DMS79 treated with DMSO at 0.1 percent for 48 hours (cell line): ENCODE measurements around the gene DAB1.
"Not testable (repeated sequence)": the region's sequence is repeated elsewhere in the genome, so short reads cannot be mapped to it uniquely, and the experiment has no call there.

Source experiments
- DNase-seq: peaks from one replicate; lab custom pipeline; 2025; lab: John Stamatoyannopoulos, UW

DAB1 gene

DNA sequence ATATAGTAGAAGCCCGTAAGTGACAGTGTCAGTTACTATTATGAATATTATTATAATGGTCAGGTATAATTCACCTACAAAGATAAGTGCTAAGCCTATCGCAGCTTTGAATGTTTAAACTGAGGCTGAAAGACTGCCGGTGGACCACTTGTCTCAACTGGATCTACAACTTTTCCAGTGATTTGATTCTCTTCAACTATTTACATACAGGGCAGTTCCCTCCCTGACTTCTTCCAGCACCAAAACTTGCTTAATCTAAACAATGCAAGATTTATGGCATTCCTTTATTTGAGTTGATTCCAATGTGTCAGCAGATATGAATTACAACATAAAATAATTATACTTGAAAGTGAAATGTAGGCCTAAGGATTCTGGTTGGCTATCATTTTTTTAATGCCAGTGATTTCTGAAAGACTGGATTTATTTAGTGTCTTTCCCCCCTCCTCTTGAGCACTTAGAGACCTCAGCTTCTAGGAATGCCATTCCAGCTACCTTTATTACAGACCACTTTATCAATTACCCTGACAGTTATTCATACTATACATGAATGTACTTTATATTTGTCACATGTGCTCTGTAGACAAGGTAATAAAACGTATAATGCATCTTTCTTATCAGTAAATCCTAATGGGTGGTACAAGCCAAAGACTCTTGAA is 304.8 kb downstream of the DAB1 start:
- DNase-seq, result no peak

DNA sequence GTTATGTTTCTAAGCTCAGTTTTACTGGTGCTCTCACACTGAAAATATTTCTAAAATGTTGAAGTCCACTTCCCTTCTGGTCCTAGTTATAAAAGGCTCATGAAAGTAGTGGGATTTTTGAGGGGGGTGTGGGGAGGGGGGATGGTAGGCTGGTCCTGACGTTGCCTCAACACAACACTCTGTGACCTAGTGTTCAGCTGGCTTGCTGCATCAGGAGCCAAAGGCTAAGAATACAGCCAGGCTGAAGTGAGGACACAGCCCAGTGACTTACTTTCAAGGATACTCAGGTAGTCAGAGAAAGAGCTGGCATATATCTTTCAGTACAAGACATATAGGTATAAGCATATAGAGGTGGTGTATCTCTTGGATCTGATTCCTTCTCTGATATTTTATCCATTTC is 306.1 kb downstream of the DAB1 start:
- no peak for DNase-seq

DNA sequence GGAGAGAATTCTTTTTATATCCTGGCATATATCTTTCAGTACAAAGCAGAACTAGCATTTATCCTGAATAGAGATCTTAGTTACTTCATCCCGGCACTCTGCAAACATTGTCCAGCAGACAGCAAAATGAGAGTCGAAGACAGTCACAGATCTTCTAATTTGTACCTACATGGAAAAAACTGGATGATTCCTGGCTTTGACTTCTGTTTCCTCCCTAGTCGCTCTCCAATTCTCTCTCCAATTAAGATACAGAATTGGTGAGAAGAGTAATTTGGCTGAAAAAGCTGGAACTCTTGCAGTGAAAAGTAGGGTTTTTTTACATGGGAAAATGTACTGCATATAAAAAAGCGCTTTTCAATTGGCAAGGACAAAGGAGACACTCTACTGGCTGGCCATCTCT is 307.0 kb downstream of the DAB1 start:
- DNase-seq, result no peak

DNA sequence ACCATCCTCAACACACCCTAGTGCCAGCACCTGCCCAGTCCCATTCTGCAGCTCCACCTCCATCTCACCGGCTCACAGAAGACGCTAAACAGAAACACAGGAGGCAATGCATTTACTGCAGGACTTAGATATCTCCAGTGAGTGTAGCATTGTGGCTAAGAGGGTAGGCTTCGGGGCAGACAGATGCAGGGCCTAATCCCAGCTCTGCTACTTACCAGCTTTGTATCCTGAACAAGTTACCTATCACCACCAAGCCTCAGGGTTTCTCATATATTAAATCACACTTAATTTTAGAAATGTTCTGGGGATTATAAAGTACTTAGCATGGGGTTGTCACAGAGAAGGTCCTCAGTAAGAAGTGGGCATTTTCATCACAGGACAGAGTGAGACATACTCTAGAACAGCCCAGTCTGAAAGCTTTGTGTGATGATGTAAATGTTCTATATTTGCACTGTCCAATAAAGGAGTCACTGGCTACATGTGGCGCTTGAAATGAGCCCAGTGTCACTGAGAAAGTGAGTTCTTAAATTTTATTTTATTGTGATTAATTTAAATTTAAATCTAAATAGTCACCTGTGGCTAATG is 308.7 kb downstream of the DAB1 start:
- no peak for DNase-seq

DNA sequence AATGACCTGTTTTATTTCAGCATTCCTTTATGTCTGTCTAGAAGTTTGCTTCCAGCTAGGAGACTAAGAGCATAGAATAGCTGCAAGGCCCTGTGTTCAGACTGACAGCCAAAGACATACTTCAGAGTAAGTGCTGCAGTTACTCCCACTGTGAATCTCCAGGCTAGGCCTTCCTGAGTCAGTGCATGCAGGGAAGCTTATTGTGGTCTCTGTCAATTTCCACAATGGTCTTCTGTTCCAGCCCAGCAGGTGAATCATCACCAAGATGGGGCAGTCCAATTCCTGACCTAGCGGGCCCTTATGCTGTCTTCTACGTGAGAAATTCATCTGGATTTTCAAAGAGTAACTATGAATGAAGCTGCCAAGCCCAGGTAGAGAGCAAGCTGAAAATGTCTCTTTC is 311.7 kb downstream of the DAB1 start:
- DNase-seq, result no peak

DNA sequence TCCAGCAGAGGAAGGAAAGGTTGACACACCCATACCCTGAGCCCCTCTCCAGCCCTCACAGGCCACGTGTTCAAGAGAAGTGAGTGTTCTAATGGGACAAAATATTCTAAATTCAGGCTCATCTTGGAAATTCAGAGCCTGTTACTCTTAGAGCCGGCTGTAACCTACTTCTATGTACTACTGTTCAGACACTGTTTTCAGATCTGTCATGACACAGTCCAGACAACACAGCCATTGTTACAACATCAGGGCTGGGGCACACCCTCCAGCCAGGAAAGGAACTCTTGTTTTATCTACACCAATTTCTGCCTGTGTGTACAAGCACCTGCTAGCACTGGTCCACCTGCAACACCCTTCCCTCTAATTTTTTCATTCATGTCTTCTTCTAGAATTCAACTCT is 312.7 kb downstream of the DAB1 start:
- DNase-seq, result no peak

DNA sequence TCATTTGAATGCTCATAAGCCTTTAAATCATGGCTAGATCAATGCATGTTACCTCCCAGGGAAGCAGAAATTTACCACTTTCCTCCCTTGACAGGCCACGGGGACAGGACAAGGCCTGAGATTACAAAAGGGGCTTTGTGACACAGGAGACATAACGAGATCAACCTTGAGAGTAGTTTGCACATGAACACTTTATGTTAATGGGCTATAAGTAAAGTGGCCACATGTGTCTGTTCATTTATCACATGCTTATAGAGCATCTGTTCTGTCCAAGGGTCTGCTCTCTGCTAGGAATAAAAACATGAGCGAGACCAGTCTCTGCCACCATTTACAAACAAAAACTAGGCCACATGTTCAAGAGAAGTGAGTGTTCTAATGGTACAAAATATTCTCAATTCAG is 314.0 kb downstream of the DAB1 start:
- no peak for DNase-seq

DNA sequence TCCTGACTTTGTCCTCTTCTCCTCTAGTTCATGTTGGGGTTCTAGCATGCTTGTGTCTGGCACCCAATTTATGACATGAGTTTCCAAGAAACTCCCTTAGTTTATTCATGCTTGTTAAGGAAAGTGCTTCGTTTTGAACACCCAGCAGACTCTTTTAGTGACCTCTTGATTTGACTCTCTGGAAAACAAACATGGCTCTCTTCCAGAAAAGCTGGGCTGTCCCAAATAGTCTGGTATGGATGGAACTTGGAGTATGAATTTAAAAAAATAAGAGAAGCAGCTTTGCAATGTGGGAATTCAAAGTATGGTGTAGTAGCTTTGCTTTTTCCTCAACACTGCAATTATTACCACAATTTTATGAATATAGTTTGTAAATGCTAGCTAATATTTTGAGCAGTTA is 314.6 kb downstream of the DAB1 start:
- no peak for DNase-seq

DNA sequence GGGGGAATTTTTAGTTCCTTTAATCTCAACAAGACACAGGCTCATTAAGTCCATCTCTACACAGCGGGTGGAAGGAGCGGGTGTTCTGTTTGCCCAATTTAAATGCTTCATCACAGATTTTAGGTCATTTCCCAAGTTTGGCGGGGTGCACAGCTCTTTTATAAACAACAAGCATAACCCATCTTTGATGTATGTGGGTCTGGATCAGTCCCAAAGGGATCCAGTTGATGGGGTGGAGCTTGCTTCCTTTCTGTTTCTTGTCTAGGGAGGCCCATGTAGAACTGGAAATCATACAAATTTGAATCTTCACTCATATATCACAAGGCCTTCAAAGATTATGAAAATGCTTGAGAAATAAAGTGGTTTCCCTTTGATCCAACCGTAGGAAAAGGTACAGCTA is 317.6 kb downstream of the DAB1 start:
- no peak for DNase-seq

DNA sequence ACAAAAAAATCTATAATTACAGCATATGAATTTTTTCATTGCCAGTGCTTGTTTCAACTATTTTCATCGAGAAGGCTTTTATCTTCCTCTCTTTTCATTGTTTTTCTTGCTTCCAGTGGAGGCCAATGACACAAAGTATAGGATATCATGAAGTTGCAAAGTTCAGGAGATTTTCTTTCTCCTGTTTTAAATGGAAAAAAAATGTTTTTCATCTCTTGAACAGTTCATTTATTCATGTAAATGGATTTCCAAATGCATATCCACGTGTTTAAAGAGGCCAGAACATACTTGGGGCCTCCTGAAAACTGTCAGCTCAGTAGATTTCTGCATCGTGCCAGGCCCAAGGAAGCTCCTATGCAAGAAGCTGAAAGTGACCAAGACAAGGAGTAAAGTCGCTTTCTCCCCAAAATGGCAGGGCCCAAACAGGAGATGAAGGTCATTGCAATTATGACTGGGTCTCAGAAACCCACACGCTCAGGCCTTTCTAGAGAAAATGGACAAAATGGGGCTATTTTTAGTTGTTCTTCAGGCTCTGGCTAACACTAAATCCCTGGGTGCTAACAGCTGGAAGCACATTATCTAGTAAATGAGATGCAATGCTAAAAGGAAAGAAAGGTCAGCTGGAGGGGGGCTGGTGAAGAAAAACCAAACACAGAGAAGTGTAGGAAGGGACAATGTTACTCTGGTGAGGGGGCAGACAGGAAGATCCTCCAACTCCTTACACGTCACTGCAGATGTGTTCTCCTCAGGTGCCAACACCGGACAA is 321.1 kb downstream of the DAB1 start:
- no peak for DNase-seq

DNA sequence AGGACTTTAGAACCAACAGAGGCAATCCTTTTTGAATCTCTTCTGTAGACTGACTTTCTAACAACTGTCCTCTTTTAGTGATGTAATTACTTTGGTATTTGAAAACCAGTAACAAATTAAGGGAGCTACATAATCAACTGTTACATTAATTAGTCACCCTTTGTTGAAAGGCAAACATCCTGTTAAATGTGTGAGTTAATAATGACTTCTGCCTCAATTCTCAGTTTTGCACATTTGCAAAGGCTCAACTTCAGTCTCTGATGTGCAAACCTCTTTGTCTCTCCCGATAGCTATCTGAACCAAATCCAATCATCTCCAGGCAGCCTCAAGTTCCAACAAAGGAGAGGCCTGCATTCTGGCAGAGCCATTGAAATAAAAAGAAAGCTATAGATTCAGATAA is 322.7 kb downstream of the DAB1 start:
- no peak for DNase-seq

DNA sequence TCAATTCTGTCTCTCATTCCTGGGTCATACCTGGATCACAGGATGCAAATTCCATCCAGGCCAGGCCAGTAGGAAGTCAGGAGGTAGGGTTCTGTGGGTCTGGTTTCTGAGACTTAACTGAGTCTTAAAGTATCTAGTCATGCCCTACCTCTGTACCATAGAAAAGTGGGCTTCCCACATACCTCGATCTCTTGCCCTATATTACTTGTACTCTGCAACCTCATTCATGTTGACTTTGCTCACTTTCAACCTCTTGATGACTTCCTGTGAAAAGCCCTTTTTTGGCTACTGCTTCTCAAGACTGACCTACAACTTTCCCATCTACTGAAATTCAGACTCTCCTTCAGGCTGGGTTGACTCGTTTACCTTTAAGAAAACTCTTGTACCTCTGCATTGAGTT is 329.1 kb downstream of the DAB1 start:
- DNase-seq, result no peak

DNA sequence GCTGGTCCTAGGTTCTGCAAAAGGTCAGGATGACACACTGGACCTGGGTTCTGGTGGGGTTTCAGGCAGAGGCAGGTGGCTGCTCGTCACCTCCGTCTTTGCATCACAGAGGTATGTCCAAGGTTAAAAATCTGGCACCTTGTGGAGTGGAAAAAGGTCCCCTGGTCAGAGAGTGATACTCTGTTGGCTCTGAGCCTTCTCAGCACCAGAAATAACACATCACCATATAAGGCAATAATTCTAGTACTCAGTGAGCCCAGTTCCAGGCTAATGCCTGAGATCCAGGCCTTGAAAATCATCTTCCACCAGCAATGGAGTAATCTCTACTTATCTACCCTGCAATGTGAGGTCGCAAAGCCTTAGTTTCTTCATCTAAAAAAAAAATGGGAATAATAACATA is 330.7 kb downstream of the DAB1 start:
- DNase-seq, result no peak

DNA sequence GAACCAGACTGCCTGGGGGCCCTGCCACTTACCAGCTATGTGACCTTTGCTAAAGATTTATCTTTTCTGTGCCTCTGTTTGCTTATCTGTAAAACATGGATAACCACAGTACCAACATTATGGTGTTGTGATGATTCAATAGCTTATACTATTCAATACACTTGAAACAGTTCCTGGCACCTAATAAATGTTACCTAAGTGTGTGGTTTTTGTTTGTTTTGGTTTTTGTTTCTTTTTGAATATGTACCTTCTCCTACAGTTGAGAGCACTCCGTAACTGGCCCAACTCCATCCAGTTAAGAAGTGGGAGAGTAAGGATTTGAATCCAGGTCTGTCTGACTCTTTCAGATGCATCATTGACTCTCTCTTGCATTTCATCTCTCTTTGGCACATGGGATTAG is 332.2 kb downstream of the DAB1 start:
- no peak for DNase-seq

DNA sequence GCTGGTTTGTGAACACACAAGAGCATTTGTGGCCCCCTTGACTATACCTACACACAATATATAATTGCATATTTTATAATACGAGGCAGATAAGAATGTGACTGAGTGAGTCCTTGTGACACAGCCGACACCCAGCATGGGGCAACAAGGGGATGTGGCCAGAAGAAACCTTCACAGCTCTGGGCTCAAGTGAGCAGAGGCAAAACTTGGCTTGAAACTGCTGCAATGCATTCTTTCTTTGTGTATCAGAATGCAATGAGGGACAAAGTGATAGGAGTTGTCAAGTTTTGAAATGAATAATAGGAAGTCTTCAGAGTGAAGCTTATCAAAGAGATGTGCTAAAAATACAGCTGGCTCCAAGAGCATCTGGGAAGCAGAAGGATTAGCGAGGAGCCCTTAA is 334.0 kb downstream of the DAB1 start:
- DNase-seq, result no peak

DNA sequence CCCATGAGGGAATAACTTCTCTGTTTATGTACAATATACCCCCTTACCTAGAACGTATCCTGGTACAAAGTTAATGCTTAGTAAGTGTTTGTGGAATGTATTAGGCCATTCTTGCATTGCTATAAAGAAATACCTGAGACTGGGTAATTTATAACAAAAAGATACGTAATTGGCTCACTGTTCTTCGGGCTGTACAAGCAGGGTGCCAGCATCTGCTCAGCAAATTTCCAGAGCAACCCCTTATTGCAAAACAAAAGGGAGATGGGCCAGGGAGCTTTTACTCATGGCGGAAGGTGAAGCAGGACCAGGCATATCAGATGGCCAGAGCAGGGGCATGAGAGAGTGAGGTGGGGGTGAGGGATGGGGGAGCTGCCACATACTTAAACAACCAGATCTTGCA is 334.6 kb downstream of the DAB1 start:
- no peak for DNase-seq

DNA sequence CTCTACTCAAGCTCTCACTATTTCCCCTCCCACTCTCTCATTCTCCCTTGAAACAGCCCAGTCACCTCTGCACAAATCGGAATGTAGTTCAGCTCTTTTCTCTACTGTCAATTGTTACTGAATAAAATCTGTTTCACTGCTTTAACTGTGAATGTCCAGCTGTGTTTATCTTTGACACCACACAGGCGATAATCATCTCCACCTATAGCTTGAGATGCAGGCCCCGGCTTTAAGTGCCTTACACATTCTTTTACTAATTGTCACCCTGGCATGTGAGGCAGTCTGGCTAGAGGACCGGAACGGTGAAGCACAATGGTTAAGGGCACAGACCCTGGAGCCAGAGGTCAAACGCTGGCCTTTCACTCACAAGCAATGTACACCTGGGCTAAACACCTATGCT is 335.2 kb downstream of the DAB1 start:
- DNase-seq, result no peak

DNA sequence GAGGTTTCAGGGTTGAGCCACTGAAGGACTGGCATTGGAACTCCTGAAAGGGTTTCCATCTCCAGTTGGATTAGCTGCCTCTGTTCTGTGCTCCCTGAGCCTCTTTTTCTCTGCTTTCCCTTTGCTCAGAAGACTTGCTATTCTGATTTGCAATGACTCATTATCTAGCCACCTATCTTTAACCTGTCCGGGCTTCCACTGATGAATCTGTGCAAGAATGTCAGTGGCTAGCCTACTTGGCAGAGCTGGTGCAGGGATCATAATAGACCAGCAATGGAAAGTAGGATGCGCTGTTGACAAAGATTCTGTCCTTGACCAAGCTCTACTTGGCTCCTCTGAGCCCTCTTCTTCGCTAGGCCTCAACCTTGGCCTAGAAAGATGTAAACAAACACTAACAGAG is 336.2 kb downstream of the DAB1 start:
- not testable (repeated sequence) for DNase-seq

DNA sequence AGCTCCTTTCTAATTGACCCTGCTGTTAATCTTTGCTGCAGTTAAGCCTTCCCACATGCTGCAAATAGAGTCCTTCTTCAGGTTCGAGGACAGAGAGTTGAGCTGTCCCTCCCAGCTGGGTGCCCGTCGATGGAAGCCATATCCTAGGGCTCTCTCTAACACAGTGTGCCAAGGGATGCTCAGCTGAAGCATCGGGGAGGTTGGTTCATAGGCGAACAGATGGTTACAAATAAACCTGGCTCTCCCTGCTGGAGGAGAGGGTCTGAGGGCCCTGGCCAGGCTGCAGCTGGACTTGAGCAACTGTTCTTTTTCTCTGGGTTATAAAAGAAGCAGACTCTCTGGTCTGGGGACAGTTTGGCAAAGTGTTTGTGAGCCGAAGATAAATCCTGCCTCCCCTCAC is 337.7 kb downstream of the DAB1 start:
- no peak for DNase-seq

DNA sequence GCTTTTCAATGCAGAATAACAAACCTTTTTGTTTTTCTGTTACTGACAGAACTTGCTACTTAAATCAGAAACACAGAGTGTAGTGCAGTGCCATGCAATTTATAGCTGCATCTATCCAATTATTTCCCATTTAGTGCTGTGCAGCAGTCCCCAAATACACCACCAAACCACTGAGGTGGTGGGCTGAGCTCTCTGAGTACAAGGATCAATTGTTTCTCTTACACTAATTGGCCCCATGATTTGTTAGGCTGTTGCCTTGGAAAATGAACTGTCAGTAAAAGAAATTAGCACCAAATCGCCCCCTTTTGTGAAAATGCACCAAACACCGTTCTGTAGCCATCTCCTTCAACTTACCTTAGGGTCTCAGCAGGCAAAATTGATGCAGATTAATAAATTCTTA is 339.2 kb downstream of the DAB1 start:
- no peak for DNase-seq

DNA sequence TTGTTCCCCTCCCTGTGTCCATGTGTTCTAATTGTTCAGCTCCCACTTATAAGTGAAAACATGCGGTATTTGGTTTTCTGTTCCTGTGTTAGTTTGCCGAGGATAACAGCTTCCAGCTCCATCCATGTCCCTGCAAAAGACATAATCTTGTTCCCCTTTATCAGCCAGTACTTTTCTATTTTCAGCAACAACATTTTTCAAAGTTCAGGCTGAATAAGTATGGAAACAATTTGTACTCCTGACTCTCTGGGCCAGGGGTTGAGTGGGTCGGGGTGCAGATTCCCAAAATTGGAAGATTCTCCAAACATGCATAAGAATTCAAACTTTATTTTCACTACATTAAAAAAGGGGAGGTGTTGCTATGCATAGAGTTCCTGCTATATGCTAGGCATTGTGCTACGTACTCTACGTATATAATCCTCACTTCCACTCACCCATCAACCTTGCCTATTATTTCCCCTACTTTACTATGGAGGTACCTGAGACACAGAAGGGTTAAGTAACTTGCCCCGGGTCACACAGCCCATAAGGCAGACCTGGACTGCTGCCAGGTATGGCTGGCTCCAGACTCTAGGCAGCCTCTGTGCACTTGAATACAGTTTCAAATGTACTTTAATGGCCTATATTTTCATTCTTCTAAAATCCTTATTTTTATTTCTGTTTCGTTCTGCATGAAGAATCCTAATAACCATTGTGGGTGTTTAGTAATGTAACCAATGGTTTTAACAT is 341.0 kb downstream of the DAB1 start:
- no peak for DNase-seq

DNA sequence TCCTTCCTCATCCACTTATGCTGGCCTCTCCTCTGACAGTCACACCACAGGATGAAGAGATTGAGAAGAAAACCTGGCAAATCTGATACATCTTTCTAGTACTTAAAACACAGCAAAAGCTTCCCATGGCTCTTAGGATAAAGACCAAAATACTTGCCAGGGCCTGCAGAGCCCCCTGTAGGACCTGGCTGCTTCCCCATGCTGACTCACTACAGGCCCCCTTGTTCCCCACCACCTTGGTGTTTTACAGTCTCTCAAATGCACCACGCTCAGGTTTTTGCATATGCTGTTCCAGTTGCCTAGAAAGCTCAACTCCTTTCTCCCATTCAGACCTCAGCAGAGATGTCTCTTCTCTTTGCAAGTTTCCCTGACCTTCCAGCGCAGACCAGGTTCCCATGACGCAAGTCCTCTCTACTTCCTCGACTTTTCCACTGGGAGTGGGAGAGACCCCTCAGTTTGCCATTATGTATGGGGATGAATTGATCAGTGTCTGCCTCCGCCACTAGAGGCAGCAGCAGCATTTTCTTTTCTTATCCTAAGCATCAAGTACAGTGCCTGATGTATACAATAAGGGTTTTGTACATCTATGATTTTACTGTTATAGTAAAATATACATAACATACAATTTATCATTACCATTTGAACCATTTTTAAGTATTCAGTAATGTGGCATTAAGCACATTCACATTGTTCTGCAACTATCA is 344.3 kb downstream of the DAB1 start:
- no peak for DNase-seq
